HG03159 (cell line): ENCODE data around the gene PHLDB2.
A peak's percentile ranks its signal among the peaks of the same experiment; 100 is the strongest.

ENCODE experiments used
- ATAC-seq: cut with Tn5 transposase; IDR thresholded peaks from one replicate; pipeline ENCODE4 v1.9.1; 2021; ENCODE audit warnings: mild to moderate bottlenecking, moderate library complexity; ENCODE audit not compliant: unreplicated experiment

The PHLDB2 gene

GRCh38 chr3:112013058-112013783 lies 154.2 kb downstream of the PHLDB2 start:
- ATAC-seq: peak; percentile 86

DNA sequence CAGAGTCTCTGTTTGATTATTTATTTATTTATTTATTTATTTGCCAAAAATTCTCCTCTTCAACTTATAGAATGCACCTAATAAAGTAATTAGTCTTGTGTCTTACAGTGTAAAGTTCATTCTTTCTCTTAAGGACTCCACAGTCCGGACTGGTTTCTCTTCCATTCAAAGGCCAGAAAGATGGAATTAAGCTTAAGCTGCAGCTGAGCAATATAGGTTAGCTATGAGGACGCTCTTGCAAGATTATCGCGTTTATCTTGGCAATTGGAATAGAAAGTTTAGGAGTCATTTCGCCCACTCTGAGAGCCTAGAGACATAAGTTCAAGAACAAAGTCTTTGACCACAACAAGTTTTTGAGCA lies 154.7 kb downstream of the PHLDB2 start:
- peak; percentile 23 for ATAC-seq

DNA sequence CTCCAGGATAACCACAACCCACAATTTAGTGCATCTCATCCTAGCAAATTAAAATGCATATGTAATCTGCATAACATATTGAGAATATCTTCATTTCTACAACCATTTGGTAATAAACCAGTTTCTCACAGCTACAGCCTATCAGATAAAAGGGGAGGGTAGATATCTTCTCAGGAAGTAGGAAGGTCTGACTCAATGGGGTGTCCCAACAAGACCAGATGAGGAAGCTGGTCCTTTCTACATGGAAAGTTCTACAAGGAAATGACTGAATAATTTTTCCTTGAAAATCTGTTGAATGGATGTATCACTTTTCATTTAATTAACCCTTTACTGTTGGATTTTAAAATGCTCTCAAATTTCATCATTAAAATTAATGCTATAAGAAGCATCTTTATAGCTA lies 158.0 kb downstream of the PHLDB2 start:
- ATAC-seq: no peak

DNA sequence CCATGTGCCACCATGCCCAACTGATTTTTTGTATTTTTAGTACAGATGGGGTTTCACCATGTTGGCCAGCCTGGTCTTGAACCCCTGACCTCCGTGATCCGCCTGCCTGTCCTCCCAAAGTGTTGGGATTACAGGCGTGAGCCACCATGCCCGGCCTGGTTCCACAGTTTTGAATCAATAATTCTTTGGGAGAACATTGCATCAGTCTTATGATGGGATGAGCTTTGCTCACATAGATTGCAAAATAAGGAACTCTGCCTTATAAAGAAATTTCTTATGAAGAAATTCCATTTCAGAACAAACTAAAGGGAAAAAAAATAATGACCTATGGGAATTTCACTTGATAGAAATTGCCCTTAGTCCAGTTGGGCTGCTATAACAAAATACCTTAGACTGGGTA lies 159.6 kb downstream of the PHLDB2 start:
- ATAC-seq: no peak

DNA sequence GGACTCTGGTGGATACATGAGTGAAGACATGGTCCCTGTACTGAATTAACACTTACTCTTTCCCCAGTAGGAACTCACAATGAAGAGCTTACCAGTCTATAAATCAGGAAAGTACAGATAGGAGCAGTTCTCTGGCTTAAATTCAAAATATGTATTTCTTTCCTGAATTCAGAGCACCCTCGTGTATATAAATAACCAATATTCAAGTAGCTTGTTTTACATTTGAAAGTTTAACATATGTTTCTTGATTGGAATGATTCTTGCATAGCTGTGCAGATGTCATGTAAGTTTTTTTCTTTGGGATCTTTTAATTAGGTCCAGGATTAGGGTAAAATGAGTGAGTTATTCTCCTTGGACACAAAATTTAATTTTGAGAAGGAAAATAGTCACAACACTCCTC lies 160.7 kb downstream of the PHLDB2 start:
- ATAC-seq: no peak

DNA sequence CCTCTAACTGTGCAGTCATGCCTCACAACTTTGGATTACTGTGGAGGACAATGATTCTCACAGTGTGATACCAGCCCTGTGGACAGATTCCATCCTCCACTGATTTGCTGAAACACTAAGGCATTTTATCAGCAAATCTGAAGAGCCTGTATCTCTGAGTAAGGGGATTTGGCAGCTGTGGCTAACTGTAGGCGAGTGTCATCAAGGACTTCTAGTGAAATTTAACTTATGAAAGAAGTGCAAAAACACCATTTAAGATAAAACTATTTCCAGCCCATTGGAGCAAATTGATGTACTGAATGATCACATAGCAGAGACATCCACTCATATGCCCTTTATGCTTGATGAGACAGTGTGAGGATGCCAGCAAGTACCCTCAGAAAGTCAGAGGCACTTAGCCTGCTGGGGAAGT lies 161.6 kb downstream of the PHLDB2 start:
- no peak for ATAC-seq
